Common myeloid progenitor, CD34-positive (primary cell): Measurements from ENCODE around the gene ERVH48-1.

Source experiments
- CTCF ChIA-PET: fragments of 350-600 bp; sonication (Branson Sonifier 250); formaldehyde crosslinking; loops from one replicate; lab custom pipeline; 2021; ENCODE audit warnings: antibody characterized with exemption; lab: Charles Lee
- POLR2A ChIA-PET: fragments of 350-600 bp; sonication (Branson Sonifier 250); formaldehyde crosslinking; loops from one replicate; lab custom pipeline; 2021; ENCODE audit warnings: antibody characterized with exemption; lab: Charles Lee
- DNase-seq, 3 donors: peaks; one replicate each; pipeline versions ENCODE4 v3.0.0 to v3.0.0-alpha.2; 2013
- H3K27ac ChIP-seq, 2 experiments: 1 replicate in 1 of 2; 2 replicates in 1 of 2; pipeline ENCODE4 v1.7.0; 2013; ENCODE audit warnings: inconsistent platforms in 2 of 2, low read length in 2 of 2, mild to moderate bottlenecking in 2 of 2, low read depth in 1 of 2, moderate library complexity in 1 of 2; ENCODE audit not compliant: severe bottlenecking in 2 of 2, insufficient read depth in 1 of 2, poor library complexity in 1 of 2
- H3K27me3 ChIP-seq, 5 experiments: replicated peaks in 2 of 5; 1 replicate in 3 of 5; 2 replicates in 2 of 5; pipeline versions ENCODE4 v1.6.1 to v1.7.0; 2013; ENCODE audit warnings: low read length in 4 of 5, mild to moderate bottlenecking in 2 of 5, moderate library complexity in 2 of 5, inconsistent platforms in 1 of 5; ENCODE audit not compliant: insufficient read depth in 5 of 5, control insufficient read depth in 4 of 5
- H3K36me3 ChIP-seq, 4 experiments: 1 replicate in 2 of 4; 2 replicates in 2 of 4; pipeline versions ENCODE4 v1.6.1 to v1.7.0; 2013; ENCODE audit warnings: low read length in 3 of 4, control low read depth in 1 of 4, mild to moderate bottlenecking in 1 of 4; ENCODE audit not compliant: control insufficient read depth in 4 of 4, insufficient read depth in 4 of 4
- H3K4me1 ChIP-seq, 4 experiments: 1 replicate in 3 of 4; 2 replicates in 1 of 4; pipeline versions ENCODE4 v1.6.1 to v1.7.1; 2013; ENCODE audit warnings: low read length in 3 of 4, mild to moderate bottlenecking in 3 of 4, control low read depth in 1 of 4, inconsistent platforms in 1 of 4, moderate library complexity in 1 of 4; ENCODE audit not compliant: control insufficient read depth in 4 of 4, insufficient read depth in 4 of 4; ENCODE audit errors: control extremely low read depth in 1 of 4
- H3K4me3 ChIP-seq, 7 experiments: 1 replicate in 4 of 7; 2 replicates in 3 of 7; pipeline versions ENCODE4 v1.5.1 to v1.7.0; 2013; ENCODE audit warnings: mild to moderate bottlenecking in 7 of 7, low read length in 6 of 7, moderate library complexity in 6 of 7, inconsistent platforms in 2 of 7, low read depth in 2 of 7, control low read depth in 1 of 7; ENCODE audit not compliant: insufficient read depth in 4 of 7, control insufficient read depth in 1 of 7; ENCODE audit errors: extremely low read depth in 1 of 7
- H3K9me3 ChIP-seq, 5 experiments: 1 replicate in 4 of 5; 2 replicates in 1 of 5; pipeline versions ENCODE4 v1.6.1 to v1.7.1; 2013; ENCODE audit warnings: low read length in 4 of 5, mild to moderate bottlenecking in 2 of 5, inconsistent platforms in 1 of 5, low read depth in 1 of 5, moderate library complexity in 1 of 5; ENCODE audit not compliant: control insufficient read depth in 4 of 5, insufficient read depth in 2 of 5; ENCODE audit errors: control extremely low read depth in 1 of 5
- WGBS: methylation state at CpG from one replicate; pipeline ENCODE4 v1.1.5; 2013; ENCODE audit not compliant: insufficient coverage; 5-methylcytosine and 5-hydroxymethylcytosine counted together

The ERVH48-1 gene

DNA sequence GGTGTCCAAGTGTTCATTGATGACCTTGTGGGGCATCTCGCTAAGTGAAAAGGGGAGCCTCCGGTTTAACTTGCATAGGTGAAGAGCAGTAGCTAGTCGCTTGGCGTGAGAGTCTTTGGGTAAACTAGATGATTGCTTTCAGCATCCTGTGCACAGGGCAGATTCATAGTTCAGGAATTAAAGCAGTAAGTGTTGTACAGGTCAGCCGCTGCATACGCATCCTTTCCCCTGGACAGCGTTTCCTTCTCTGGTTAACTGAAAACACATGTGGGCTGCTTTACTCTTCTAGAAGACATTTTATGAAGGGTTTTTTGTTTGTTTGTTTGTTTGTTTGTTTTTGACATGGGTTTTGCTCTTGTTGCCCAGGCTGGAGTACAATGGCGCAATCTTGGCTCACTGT, 20.2 kb downstream of the ERVH48-1 start:
- CTCF ChIA-PET: no interaction called here
- POLR2A ChIA-PET: no interaction called here
- WGBS: 97% methylated on average over 8 of the region's 8 CpGs
- Histone ChIP-seq H3K4me1 (peaks cover 0 to 4% (median 0%) of the 10 kb centered on the region in 4 experiments), H3K27ac (no peak overlapping the region), H3K4me3 (no peak overlapping the region), H3K36me3 (peaks cover 26 to 78% (median 53%) of the 10 kb centered on the region in 4 experiments), H3K27me3 (no peaks in the 10 kb centered on the region), H3K9me3 (peaks cover 0 to 8% (median 0%) of the 10 kb centered on the region in 5 experiments)
- no peak for DNase-seq

GRCh38 chr21:42903817-42904216, 21.6 kb downstream of the ERVH48-1 start:
- no peak overlapping the region for H3K27ac ChIP-seq
- DNase-seq: no peak
- H3K27me3 ChIP-seq: no peaks in the 10 kb centered on the region
- peaks cover 0 to 4% (median 0%) of the 10 kb centered on the region in 4 experiments for H3K4me1 ChIP-seq
- ChIA-PET CTCF (interaction anchor here (0.6 kb wide), 1 partner anchor 23 kb away, joined by 3 read pairs; no protein-coding TSS in a partner anchor), POLR2A (no interaction called here)
- 97% methylated on average over 11 of the region's 11 CpGs for WGBS
- peaks cover 26 to 72% (median 50%) of the 10 kb centered on the region in 4 experiments for H3K36me3 ChIP-seq
- peaks cover 0 to 8% (median 0%) of the 10 kb centered on the region in 5 experiments for H3K9me3 ChIP-seq
- no peak overlapping the region for H3K4me3 ChIP-seq

DNA sequence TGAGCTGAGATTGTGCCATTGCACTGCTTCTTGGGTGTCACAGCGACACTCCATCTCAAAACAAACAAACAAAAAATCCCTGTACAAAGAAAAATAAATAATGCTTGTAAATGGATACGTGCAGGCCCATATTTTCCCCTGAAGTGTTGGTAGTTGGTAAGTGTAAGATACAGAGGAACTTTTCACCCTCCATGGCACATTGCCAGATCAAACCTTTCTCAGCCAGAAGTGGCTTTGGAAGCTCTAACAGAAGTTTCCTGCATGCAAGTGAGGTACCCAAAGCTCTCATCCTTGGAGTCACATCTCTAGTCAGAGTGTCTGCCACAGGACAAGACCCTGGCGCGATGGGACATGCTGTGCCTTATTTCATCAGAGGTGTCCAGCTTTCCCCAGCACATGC, 25.0 kb downstream of the ERVH48-1 start:
- Histone ChIP-seq H3K4me3 (no peak overlapping the region), H3K36me3 (peaks cover 18 to 63% (median 44%) of the 10 kb centered on the region in 4 experiments), H3K9me3 (no peaks in the 10 kb centered on the region), H3K27me3 (no peaks in the 10 kb centered on the region), H3K27ac (no peak overlapping the region), H3K4me1 (peaks cover 0 to 4% (median 0%) of the 10 kb centered on the region in 4 experiments)
- POLR2A ChIA-PET: no interaction called here
- CTCF ChIA-PET: no interaction called here
- DNase-seq: peak in 1 of 3 donors; percentile 24
- WGBS: 95% methylated on average over 2 of the region's 4 CpGs

- Histone ChIP-seq H3K27ac (peak within 1 kb of the TSS; percentile 82 to 92), H3K27me3 (no peaks in the 10 kb centered on the region), H3K36me3 (peaks cover 4 to 14% (median 11%) of the 10 kb centered on the region in 4 experiments), H3K9me3 (no peaks in the 10 kb centered on the region), H3K4me1 (peaks cover 0 to 18% (median 9%) of the 10 kb centered on the region in 4 experiments), H3K4me3 (peak within 1 kb of the TSS; percentile 79 to 95 (median 93))
- CTCF ChIA-PET: interaction anchor here (1.2 to 1.5 kb wide), 2 partner anchors 9 to 12 kb away, joined by 3 to 4 read pairs; no protein-coding TSS in a partner anchor
- DNase-seq: peak; percentile 97 to 99 (median 99)
- 0% methylated on average over 62 of the region's 87 CpGs for WGBS
- POLR2A ChIA-PET: interaction anchor here (0.5 to 1.4 kb wide), 5 partner anchors 13 to 81 kb away, joined by 3 to 5 read pairs (median 3); partner anchors contain the start of genes PKNOX1 and WDR4
Observed at GRCh38 chr21:42892931-42893755, 32.3 kb downstream of the ERVH48-1 start, which contains the start of gene NDUFV3. NDUFV3 (plus strand) TSS chr21:42893309; CDS start chr21:42893334, 25 bp downstream.

DNA sequence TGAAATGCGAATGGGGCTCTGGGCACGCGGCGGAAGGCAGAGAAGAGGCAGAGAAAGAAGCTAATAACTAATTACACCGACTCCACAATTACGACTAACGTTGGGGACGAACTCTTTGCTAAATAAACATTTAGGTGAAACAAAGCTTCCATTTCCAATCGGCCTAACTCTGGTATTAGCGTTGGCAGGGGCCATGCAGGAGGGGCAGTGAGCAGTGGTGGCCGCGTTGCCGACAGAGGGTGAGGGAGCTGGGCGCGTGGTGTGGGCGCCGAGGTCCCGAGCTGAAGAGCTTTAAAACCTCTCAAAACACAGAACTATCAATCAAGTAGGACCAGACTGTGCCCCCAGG, 32.9 kb downstream of the ERVH48-1 start:
- CTCF ChIA-PET: interaction anchor here (1.2 to 1.5 kb wide), 2 partner anchors 8 to 11 kb away, joined by 3 to 4 read pairs; no protein-coding TSS in a partner anchor

GRCh38 chr21:42887326-42887725, 38.1 kb downstream of the ERVH48-1 start:
- no peaks in the 10 kb centered on the region for H3K27me3 ChIP-seq
- POLR2A ChIA-PET: no interaction called here
- H3K4me3 ChIP-seq: no peak overlapping the region
- H3K9me3 ChIP-seq: no peaks in the 10 kb centered on the region
- WGBS: 80% methylated on average over 2 of the region's 5 CpGs
- no peaks in the 10 kb centered on the region for H3K36me3 ChIP-seq
- H3K4me1 ChIP-seq: peaks cover 0 to 5% (median 2%) of the 10 kb centered on the region in 4 experiments
- CTCF ChIA-PET: no interaction called here
- no peak overlapping the region for H3K27ac ChIP-seq
- DNase-seq: no peak

More for the DNA sequence above, 32.9 kb downstream of the ERVH48-1 start:
- H3K27ac ChIP-seq: peak overlapping the region; percentile 82 to 92
- DNase-seq: no peak
- H3K36me3 ChIP-seq: peaks cover 4 to 10% (median 9%) of the 10 kb centered on the region in 4 experiments
- POLR2A ChIA-PET: interaction anchor here (0.8 to 1.4 kb wide), 3 partner anchors 12 to 82 kb away, joined by 3 read pairs; partner anchors contain the start of genes PKNOX1 and WDR4
- H3K27me3 ChIP-seq: no peaks in the 10 kb centered on the region
- peak overlapping the region; percentile 46 to 95 (median 90) for H3K4me3 ChIP-seq
- WGBS: 56% methylated on average over 11 of the region's 18 CpGs
- H3K9me3 ChIP-seq: no peaks in the 10 kb centered on the region
- peaks cover 0 to 18% (median 9%) of the 10 kb centered on the region in 4 experiments for H3K4me1 ChIP-seq
